ENCODE measurements around the gene ANKLE1.

The ANKLE1 gene

DNA sequence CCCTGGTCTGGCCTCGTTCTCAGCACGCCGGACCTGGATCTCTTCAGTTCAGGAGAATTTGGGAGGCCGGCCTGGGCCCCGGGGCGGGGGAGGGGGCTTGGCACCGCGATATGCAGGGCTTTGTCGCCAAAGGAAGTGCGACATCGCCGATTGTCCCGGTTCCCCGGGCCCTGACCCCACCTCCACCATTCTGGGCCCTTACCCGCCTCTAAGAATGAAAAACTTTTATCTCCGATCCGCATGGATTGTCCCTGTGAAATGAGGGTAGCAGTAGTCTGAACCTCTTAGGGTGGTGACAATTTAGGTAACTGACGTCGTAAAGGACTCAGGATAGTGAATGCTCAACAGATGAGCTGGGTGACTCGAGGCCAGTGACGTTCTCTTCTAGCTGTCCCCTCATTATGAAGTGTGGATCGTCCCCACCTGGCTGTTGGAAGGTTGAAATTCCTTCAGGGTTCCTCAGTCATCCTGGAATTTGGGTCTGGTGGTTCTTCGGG lies 28.3 kb downstream of the ANKLE1 start:
- TF ChIP-seq, protein P1, sequence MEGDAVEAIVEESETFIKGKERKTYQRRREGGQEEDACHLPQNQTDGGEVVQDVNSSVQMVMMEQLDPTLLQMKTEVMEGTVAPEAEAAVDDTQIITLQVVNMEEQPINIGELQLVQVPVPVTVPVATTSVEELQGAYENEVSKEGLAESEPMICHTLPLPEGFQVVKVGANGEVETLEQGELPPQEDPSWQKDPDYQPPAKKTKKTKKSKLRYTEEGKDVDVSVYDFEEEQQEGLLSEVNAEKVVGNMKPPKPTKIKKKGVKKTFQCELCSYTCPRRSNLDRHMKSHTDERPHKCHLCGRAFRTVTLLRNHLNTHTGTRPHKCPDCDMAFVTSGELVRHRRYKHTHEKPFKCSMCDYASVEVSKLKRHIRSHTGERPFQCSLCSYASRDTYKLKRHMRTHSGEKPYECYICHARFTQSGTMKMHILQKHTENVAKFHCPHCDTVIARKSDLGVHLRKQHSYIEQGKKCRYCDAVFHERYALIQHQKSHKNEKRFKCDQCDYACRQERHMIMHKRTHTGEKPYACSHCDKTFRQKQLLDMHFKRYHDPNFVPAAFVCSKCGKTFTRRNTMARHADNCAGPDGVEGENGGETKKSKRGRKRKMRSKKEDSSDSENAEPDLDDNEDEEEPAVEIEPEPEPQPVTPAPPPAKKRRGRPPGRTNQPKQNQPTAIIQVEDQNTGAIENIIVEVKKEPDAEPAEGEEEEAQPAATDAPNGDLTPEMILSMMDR (IDR thresholded peaks at IDR 0.05; ENCODE audit: control extremely low read depth, extremely low read depth, low read depth, missing control alignments) = no peak
- POLR2A ChIA-PET = no interaction called here
- CTCF ChIA-PET = interaction anchor here (1.8 kb wide), 1 partner anchor 36 kb away, joined by 4 read pairs; no protein-coding TSS in a partner anchor
- no peak for DNase-seq (ENCODE audit: extremely low spot score)

DNA sequence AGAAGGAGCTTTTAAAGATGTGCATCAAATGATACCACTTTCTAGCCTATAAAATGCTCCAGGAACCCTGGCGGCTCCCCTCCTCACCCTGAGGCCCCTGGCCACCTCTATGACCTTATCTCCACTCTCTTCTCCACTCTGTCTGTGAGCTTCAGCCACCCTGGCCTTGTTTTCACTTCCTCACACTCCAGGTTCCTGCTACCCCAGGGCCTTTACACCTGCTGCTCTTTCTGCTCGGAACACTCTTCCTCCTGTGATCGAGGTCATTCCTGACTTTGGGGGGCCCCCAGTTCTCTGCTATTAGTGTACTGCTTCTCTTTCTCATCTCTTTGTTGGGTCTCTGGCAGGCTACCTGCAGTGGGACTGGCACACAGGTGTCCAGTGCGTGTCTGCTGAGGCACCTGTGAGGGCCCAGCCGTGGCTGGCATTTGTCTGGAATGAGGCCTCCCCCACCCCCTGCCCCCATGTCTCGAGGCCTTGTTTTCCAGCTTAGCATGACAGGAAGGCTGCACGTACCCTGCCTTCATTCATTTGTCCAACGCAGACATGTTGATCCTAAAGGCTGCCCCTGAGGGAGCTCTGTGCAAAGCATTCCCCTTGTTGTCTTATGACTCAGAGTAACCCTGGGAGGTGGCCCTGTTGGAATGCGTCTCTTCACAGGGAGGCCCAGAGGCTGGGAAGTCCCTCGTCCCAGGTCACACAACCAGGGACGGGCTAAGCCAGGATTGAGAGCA lies 29.9 kb downstream of the ANKLE1 start:
- ChIA-PET CTCF (interaction anchor here (1.2 kb wide), 1 partner anchor 51 kb away, joined by 3 read pairs; no protein-coding TSS in a partner anchor), POLR2A (no interaction called here)
- no peak for DNase-seq (ENCODE audit: extremely low spot score)
- TF ChIP-seq, protein P1 (IDR thresholded peaks at IDR 0.05; ENCODE audit: control extremely low read depth, extremely low read depth, low read depth, missing control alignments) = no peak

DNA sequence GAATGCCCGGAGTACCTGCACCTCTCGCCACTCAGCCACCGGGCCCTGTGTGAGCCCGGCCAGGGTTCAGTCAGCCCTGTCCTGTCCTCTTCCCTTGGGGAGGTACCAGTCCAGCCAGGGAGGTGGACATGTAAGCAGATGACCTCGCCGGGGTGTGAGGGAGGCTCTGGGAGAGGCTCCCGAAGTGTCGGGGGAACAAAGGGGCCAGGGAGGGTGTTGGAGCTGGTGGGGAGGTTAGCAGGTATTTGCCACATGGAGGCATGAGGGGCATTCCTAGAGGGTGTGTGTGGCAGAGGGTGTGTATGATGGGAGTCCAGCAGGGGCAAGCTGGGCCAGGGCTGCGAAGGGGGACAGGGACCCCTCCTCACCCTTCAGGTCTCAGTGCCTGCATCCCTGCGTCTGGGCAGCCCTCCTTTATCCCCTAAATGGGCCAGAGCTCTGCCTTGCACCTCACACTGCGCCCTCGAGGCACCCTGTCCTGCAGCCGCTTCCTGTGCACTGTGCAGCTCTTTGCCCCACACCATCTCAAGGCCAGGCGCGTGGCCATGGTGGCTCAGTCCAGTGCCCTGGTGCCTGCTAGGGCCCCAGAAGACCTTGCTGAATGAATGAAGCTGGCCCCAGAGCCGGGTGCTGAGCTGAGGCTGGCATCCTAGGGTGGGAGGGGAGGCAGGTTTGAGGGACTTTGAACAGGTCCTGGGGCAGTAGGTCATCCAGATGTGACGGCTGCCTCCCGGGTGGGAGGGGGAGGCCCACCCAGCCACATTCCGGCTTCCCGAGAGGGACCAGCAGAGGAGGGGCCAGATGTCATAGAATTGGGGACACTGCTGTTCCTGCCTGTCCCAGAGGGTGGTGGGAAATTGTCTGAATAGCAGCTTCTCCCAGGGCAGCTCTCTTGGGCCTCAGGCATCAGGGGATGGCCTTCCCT lies 30.8 kb downstream of the ANKLE1 start:
- TF ChIP-seq, protein P1 (IDR thresholded peaks at IDR 0.05; ENCODE audit: control extremely low read depth, extremely low read depth, low read depth, missing control alignments) = no peak
- ChIA-PET POLR2A (interaction anchor here (0.6 kb wide), 1 partner anchor 77 kb away, joined by 4 read pairs; no protein-coding TSS in a partner anchor), CTCF (interaction anchor here (0.8 to 1.4 kb wide), 2 partner anchors 8 to 30 kb away, joined by 3 read pairs; no protein-coding TSS in a partner anchor)
- no peak for DNase-seq (ENCODE audit: extremely low spot score)

DNA sequence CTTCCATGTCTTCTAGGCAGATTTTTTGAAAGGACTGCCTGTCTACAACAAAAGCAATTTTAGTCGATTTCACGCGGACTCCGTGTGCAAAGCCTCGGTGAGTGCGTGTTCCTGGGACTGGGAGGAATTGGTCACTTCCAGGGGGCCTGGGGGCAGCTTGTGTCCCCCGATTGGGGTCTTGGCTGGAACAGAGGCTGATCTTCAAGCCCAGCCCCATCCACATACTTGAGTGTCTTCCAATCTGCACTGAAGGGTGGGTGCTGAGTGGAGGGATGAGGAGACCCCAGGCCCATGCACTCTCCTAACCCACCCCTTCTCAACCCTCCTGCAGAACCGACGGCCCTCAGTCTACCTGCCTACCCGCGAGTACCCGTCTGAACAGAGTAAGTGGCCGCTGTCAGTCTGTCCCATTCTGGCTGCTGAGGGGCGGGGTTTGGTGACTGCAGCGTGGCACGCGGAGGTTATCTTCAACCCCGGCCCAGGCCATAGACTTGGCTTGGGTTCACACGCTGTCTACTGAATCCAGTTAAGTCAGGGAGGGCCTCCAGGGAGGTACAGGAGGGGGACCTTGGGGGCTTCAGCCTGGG lies 32.4 kb downstream of the ANKLE1 start:
- ChIA-PET POLR2A (no interaction called here), CTCF (interaction anchor here (1.6 kb wide), 1 partner anchor 8 kb away, joined by 4 read pairs; the partner anchor contains the start of gene MRPL34)
- DNase-seq (ENCODE audit: extremely low spot score) = no peak
- TF ChIP-seq, protein P1 (IDR thresholded peaks at IDR 0.05; ENCODE audit: control extremely low read depth, extremely low read depth, low read depth, missing control alignments) = no peak

DNA sequence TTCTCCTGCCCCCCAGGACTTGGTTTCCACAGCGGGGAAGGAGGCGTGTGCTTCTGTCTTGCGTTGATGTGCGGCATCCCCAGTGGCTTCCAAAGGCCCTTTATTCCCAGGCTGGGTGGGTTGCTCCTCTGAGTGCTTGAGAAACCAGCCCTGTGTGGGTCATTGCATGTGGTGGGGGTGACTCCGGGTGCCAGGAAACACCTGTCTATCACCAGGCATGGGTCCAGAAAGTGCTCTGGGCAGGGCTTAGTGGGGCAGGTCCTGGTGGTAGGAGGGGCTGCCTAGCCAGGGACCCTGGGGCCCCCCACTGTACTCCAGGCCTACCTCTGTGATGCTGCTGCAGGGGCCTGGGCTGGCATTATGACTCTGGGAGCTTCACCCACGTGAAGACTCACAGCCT lies 37.3 kb downstream of the ANKLE1 start:
- ChIA-PET POLR2A (no interaction called here), CTCF (no interaction called here)
- no peak for DNase-seq (ENCODE audit: extremely low spot score)
- TF ChIP-seq, protein P1 (IDR thresholded peaks at IDR 0.05; ENCODE audit: control extremely low read depth, extremely low read depth, low read depth, missing control alignments) = no peak
